Thymus (tissue), 11 donors: ENCODE measurements around the gene TEX2. TPM values are rescaled to one million over a fixed set of nuclear protein-coding genes. Genes with fewer than 3 reads are reported as not detected.

Source experiments
- DNase-seq, 9 donors: peaks; one replicate each; pipeline ENCODE4 v3.0.0-alpha.2; 2013; ENCODE audit warnings: low spot score in 9 of 9, low read depth in 6 of 9, missing footprints in 1 of 9
- H3K27ac ChIP-seq, 2 donors: one replicate each; pipeline ENCODE4 v1.5.1; 2013; ENCODE audit warnings: control low read depth in 1 of 2, low read depth in 1 of 2, low read length in 1 of 2, mild to moderate bottlenecking in 1 of 2, moderate library complexity in 1 of 2
- H3K27me3 ChIP-seq, 2 donors: one replicate each; pipeline ENCODE4 v1.5.1; 2013; ENCODE audit warnings: low read length in 1 of 2; ENCODE audit not compliant: control insufficient read depth in 2 of 2, insufficient read depth in 1 of 2
- H3K36me3 ChIP-seq, 2 donors: one replicate each; pipeline ENCODE4 v1.5.1; 2013; ENCODE audit warnings: low read length in 1 of 2, mild to moderate bottlenecking in 1 of 2, moderate library complexity in 1 of 2; ENCODE audit not compliant: control insufficient read depth in 2 of 2, insufficient read depth in 2 of 2
- H3K4me1 ChIP-seq, 2 donors: one replicate each; pipeline ENCODE4 v1.5.1; 2013; ENCODE audit warnings: low read length in 2 of 2; ENCODE audit not compliant: control insufficient read depth in 2 of 2, insufficient read depth in 2 of 2
- H3K4me3 ChIP-seq, 2 donors: one replicate each; pipeline ENCODE4 v1.5.1; 2013; ENCODE audit warnings: low read length in 2 of 2, control low read depth in 1 of 2, mild to moderate bottlenecking in 1 of 2
- H3K9me3 ChIP-seq, 2 donors: one replicate each; pipeline ENCODE4 v1.5.1; 2013; ENCODE audit warnings: low read length in 1 of 2, mild to moderate bottlenecking in 1 of 2; ENCODE audit not compliant: control insufficient read depth in 2 of 2, insufficient read depth in 1 of 2
- WGBS: extraction: QIAGEN DNeasy Blood & Tissue Kit; methylation state at CpG from one replicate; pipeline ENCODE4 v1.1.7; 2013; 5-methylcytosine and 5-hydroxymethylcytosine counted together
- polyA plus RNA-seq: library from polyadenylated mRNA; stranded (reverse); fragments of 200-250 nt; gene quantifications from one replicate; pipeline ENCODE4 v1.2.3, GENCODE V29; 2013
- total RNA-seq: library from RNA; stranded (reverse); fragments of 120-200 nt; gene quantifications from one replicate; pipeline ENCODE4 v1.2.4, GENCODE V29; 2013
- donor health status: healthy.

The TEX2 gene
- total and polyA plus RNA-seq, 2 donors: 8.0 to 8.7 TPM

DNA sequence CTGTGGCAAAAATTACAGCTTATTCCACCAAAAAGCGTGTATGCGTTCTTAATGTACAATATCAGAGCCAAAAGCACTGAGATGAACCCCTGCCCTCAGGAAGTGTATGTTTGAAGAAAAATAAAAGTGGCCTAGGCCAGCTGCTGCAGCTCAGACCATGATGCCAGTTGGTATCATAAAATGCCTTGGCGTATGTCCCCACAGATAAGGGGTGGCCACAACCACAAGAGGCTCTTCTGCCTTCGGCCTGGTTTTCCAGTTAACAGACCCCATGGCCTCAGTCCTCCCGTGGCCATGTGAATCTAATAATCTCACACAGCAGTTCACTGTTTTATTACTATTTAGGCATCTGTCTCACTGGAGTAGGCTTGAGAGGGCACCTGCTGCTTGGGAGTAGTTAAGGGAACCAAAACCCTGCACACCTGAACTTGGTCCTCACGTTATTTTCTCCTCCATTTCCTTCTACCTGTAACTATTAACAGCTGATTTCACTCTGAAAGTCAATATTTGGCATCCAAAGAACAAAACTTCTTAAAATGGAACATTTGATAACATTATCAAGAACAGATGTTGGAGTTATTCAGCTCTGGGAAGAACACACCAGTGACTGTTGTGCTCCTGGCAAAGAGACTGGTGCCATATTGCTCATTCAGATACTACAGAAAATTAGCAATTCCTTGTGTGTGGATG lies 98.3 kb downstream of the TEX2 start:
- DNase-seq: no peak
- Histone ChIP-seq H3K4me1 (no peaks in the 10 kb centered on the region), H3K36me3 (peaks cover 5 to 21% of the 10 kb centered on the region in 2 donors), H3K4me3 (no peak overlapping the region), H3K27me3 (no peaks in the 10 kb centered on the region), H3K9me3 (no peaks in the 10 kb centered on the region), H3K27ac (no peak overlapping the region)
- WGBS: 98% methylated on average over 6 of the region's 6 CpGs

DNA sequence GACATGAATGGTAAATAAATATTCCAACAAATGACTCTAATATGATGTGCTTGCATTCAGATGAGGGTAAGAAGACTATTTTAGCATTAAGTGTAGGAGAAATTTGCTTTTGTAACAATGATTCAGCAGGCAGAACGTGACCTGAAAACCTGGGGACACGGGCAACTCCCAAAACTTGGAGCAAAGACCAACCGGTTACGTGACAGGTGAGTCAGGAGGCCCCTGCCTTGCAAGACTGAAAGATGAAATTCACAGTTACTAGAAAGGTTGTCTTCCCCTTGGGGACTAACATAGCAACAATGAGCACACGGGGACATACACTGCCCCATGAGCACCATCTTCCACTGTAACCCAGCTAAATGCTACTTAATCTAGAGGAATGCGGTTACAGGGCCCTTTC lies 99.6 kb downstream of the TEX2 start:
- H3K27ac ChIP-seq: no peak overlapping the region
- DNase-seq: no peak
- H3K4me1 ChIP-seq: no peaks in the 10 kb centered on the region
- peaks cover 5 to 25% of the 10 kb centered on the region in 2 donors for H3K36me3 ChIP-seq
- 82% methylated on average over 6 of the region's 6 CpGs for WGBS
- no peak overlapping the region for H3K4me3 ChIP-seq
- H3K27me3 ChIP-seq: no peaks in the 10 kb centered on the region
- no peaks in the 10 kb centered on the region for H3K9me3 ChIP-seq

DNA sequence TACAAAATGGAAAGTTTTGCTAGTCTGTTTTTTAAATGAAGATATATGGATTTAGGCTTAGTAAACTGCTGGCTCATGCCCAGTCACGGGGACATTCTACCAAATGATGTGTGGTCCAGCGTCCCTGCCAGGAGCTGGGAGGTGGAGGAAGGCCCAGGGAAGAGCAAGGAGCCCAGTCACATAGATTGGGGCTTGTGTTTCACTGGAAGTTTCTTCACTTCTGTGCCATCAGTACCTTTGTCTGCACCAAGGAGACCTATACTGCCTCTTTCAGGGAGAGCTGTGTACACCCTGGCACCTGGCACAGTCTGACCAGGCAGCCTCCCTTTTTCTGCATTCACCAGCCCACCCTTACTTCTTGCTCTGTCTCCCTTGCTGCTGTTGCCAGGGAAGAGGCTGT lies 100.5 kb downstream of the TEX2 start:
- peaks cover 5 to 25% of the 10 kb centered on the region in 2 donors for H3K36me3 ChIP-seq
- H3K27ac ChIP-seq: no peak overlapping the region
- DNase-seq: no peak
- H3K27me3 ChIP-seq: no peaks in the 10 kb centered on the region
- H3K9me3 ChIP-seq: no peaks in the 10 kb centered on the region
- WGBS: 96% methylated on average over 2 of the region's 2 CpGs
- H3K4me3 ChIP-seq: no peak overlapping the region
- H3K4me1 ChIP-seq: no peaks in the 10 kb centered on the region

DNA sequence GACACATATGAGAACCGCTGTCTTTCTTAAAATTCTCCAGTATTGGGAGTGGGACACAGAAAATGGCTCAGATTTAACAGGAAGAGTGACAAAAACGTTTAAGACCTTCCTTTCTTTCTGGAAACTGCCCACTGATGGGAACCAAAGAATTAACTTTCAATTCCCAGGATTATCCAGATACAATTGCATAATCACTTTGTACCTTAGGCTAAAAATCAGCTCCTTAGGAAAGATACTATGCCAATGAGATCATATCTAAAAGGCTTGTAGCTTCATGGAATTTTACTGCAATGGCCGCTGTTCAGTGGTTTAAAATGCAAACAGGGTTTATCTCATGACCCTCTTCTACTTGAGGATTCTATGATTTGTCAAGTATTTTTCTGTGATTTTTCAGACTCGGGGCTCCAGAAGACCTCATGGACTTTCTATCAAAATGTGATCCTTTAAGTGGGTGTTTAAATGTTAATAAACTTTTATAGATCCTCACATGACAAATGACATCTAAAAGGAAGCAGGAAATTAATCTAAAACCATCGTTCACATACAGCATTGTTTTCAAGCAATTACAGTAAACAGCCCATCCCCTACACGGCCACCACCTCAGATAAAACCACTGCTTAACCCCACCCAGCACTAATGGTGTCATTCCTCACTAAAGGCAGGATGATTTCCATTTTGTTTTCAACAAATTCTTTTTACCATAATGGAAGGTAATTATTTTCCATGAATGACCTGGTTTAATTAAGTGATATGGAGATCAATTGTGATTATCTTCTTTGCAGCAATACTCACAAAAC lies 101.5 kb downstream of the TEX2 start:
- no peak for DNase-seq
- no peaks in the 10 kb centered on the region for H3K9me3 ChIP-seq
- H3K36me3 ChIP-seq: peaks cover 0 to 25% of the 10 kb centered on the region in 2 donors
- H3K27ac ChIP-seq: no peak overlapping the region
- H3K4me1 ChIP-seq: peaks cover 0 to 4% of the 10 kb centered on the region in 2 donors
- 92% methylated on average over 6 of the region's 6 CpGs for WGBS
- H3K4me3 ChIP-seq: no peak overlapping the region
- no peaks in the 10 kb centered on the region for H3K27me3 ChIP-seq

DNA sequence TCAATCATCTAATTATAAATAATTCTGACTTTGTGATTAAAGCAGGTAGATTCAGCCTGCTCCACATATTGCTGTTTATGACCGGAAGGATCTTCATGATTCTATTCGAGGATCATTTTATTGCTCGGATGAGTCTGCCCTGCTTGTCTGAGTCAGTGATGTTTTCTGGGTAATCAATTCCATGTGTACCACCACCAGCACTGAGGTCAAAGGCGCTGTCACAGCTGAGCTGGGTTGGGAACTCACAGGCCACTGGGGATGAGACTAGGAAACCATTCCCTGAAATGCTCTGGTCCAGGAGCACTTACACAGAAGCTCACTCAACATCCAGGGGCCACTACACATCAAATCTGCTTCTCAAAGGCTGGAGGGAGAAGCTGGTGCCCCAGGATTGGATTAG lies 102.7 kb downstream of the TEX2 start:
- peaks cover 0 to 11% of the 10 kb centered on the region in 2 donors for H3K4me1 ChIP-seq
- peaks cover 0 to 16% of the 10 kb centered on the region in 2 donors for H3K36me3 ChIP-seq
- no peaks in the 10 kb centered on the region for H3K9me3 ChIP-seq
- DNase-seq: no peak
- H3K27ac ChIP-seq: no peak overlapping the region
- no peaks in the 10 kb centered on the region for H3K27me3 ChIP-seq
- 98% methylated on average over 4 of the region's 4 CpGs for WGBS
- no peak overlapping the region for H3K4me3 ChIP-seq

DNA sequence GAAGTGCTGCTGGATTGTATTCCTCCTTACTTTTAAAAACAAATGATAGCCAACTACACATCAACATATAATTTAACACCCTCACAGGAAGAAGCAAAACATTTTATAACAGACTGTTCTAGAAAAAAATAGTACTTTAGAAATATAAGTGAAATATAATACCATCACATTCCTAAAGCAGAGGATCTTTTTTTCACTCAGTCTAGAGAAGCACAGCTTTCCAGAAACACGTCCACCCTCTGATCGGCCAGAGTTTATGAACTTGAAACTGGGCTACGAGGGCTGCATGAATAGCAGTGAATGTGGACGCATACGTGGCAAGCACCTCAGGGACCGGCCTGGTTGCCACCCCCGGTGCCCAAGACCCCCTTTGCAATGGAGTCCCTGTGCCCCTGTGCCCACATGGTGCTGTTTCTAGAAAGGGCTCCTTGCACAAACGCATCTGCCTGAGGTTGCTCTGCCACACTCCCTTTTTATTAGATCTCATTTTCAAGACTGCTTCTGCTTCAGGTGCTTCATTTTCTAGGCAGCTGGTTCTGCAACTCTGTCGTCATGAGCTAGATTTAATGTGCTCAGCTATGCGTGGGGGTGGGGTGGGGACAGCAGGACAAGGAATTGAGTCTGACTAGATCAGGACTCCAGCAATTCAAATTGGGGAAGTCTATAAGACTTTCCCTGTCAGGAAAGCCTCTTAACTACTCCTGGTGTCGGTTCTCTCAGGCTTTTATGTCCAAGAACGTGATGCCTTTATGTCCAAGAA lies 104.0 kb downstream of the TEX2 start:
- Histone ChIP-seq H3K4me1 (peaks cover 0 to 11% of the 10 kb centered on the region in 2 donors), H3K27me3 (no peaks in the 10 kb centered on the region), H3K9me3 (no peaks in the 10 kb centered on the region), H3K4me3 (no peak overlapping the region), H3K36me3 (peaks cover 0 to 9% of the 10 kb centered on the region in 2 donors), H3K27ac (no peak overlapping the region)
- WGBS: 94% methylated on average over 12 of the region's 12 CpGs
- DNase-seq: no peak

DNA sequence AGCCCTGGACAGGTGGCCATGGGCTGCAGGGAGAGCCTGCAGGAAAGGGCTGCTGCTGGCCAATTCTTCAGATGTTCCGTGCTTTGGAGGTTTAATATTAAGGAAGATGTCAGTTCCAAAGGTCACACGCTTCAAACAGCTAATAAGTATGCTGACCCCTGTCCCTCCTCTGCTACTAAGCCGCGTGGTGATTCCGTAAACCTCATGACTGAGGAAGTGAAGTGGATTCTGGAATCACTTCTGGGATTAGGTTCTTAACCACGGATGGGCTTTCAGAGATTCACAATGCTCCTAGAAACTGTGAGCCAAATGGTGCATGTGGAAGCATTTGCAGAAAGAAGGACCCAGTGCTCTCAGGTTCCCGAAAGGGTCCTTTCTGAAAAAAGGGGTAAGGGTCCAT lies 104.7 kb downstream of the TEX2 start:
- Histone ChIP-seq H3K27ac (no peak overlapping the region), H3K36me3 (peaks cover 0 to 15% of the 10 kb centered on the region in 2 donors), H3K9me3 (no peaks in the 10 kb centered on the region), H3K4me3 (no peak overlapping the region), H3K27me3 (no peaks in the 10 kb centered on the region), H3K4me1 (peaks cover 0 to 11% of the 10 kb centered on the region in 2 donors)
- 83% methylated on average over 7 of the region's 7 CpGs for WGBS
- DNase-seq: no peak

DNA sequence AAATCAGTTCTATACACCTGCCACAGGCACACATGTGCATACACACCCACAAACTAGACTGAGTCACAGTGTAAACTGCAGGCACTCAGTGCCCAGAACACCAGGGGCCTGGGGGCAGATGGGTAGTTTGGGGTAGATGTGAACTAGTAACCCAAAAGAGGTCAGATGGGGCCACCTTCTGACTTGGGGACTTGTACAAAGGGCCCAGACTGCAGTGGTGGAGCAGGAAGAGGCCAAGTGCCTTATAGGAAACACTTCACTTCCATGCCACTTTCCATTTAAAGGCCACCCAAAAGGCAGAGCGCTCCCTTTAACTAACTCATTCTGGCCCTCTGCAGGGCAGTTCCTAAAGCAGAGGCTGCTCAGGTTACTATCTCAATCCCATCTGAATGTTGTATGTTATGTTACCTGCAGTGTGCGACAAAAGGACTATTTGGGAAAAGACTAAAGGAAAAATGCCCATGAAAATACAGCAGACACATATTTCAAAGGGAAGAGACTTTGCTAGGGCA lies 105.3 kb downstream of the TEX2 start:
- Histone ChIP-seq H3K4me3 (no peak overlapping the region), H3K9me3 (no peaks in the 10 kb centered on the region), H3K27ac (no peak overlapping the region), H3K36me3 (peaks cover 0 to 22% of the 10 kb centered on the region in 2 donors), H3K27me3 (no peaks in the 10 kb centered on the region), H3K4me1 (peaks cover 0 to 11% of the 10 kb centered on the region in 2 donors)
- no peak for DNase-seq
- WGBS: over 99% methylated on average over 2 of the region's 2 CpGs
